Measurements from ENCODE around the gene SP110.
"Not testable (repeated sequence)": the region's sequence is repeated elsewhere in the genome, so short reads cannot be mapped to it uniquely, and the experiment has no call there.

SP110 gene

GRCh38 chr2:230225486-230225885 lies 5.7 kb upstream of the SP110 start, which contains the start of gene SP140:
Gene SP140, plus strand, starts transcription at chr2:230225736. Its CDS starts 109 bp downstream, at chr2:230225845.
- no peak within 1 kb of the TSS for H3K4me3 ChIP-seq (ENCODE audit: low read length)
- DNase-seq (ENCODE audit: low read depth) = no peak
- TF ChIP-seq, protein P1, sequence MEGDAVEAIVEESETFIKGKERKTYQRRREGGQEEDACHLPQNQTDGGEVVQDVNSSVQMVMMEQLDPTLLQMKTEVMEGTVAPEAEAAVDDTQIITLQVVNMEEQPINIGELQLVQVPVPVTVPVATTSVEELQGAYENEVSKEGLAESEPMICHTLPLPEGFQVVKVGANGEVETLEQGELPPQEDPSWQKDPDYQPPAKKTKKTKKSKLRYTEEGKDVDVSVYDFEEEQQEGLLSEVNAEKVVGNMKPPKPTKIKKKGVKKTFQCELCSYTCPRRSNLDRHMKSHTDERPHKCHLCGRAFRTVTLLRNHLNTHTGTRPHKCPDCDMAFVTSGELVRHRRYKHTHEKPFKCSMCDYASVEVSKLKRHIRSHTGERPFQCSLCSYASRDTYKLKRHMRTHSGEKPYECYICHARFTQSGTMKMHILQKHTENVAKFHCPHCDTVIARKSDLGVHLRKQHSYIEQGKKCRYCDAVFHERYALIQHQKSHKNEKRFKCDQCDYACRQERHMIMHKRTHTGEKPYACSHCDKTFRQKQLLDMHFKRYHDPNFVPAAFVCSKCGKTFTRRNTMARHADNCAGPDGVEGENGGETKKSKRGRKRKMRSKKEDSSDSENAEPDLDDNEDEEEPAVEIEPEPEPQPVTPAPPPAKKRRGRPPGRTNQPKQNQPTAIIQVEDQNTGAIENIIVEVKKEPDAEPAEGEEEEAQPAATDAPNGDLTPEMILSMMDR (IDR thresholded peaks at IDR 0.05; ENCODE audit: insufficient read depth, low read depth, low read length, missing control alignments) = no peak

- no peak overlapping the region for H3K4me3 ChIP-seq (ENCODE audit: low read length)
These were observed 4.7 kb upstream of the SP110 start for GRCh38 chr2:230224458-230224857.

GRCh38 chr2:230222829-230223228 lies 3.0 kb upstream of the SP110 start:
- H3K4me3 ChIP-seq (ENCODE audit: low read length) = not testable (repeated sequence)
- DNase-seq (ENCODE audit: low read depth) = peak; percentile 91

More at GRCh38 chr2:230224458-230224857, 4.7 kb upstream of the SP110 start:
- TF ChIP-seq, protein P1 (IDR thresholded peaks at IDR 0.05; ENCODE audit: insufficient read depth, low read depth, low read length, missing control alignments) = no peak
- no peak for DNase-seq (ENCODE audit: low read depth)

DNA sequence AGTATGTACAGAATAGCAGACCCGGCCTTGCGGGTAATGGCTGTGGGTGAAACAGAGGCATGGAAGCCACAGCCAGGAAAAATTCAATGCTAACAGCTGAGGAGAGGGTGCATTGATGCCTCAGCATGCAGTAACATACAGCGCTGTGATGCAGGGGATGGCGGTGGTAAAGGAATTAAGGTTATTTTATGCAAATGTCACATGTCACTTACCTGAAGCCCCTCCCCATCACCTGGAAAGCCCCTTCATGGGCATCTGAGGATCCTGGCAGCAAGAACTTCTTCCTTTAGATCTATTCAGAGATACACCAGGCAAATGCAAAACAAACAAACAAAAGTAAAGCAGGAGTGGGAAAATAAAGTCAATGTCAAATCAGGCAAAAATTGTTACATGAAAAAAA lies 1.7 kb upstream of the SP110 start:
- TF ChIP-seq, protein P1 (IDR thresholded peaks at IDR 0.05; ENCODE audit: insufficient read depth, low read depth, low read length, missing control alignments) = no peak
- no peak overlapping the region for H3K4me3 ChIP-seq (ENCODE audit: low read length)
- no peak for DNase-seq (ENCODE audit: low read depth)

GRCh38 chr2:230220347-230220969 lies 674 bp upstream of the SP110 start:
- peak overlapping the region; percentile 84 for H3K4me3 ChIP-seq (ENCODE audit: low read length)
- no peak for DNase-seq (ENCODE audit: low read depth)
- TF ChIP-seq, protein P1 (IDR thresholded peaks at IDR 0.05; ENCODE audit: insufficient read depth, low read depth, low read length, missing control alignments) = no peak

DNA sequence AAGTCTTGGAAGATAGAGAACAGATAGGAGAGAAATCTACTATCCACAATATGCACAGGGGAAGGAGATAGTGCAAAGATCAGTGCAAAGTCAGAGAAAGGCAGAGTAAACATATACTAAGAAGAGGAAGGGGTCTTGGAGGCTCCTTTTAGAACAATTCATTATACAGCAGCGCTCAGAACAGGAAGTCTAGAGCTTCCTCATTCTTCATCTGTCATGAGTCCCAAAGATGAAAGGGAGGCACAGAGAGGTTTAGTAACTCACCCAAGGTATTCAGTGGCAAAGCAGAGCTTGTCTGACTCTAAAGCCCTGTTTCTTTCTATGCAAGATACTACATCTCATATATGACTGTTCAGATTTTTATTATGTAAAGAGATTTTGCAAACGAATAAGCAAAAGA lies 1.4 kb downstream of the SP110 start:
- TF ChIP-seq, protein P1 (IDR thresholded peaks at IDR 0.05; ENCODE audit: insufficient read depth, low read depth, low read length, missing control alignments) = no peak
- no peak overlapping the region for H3K4me3 ChIP-seq (ENCODE audit: low read length)
- DNase-seq (ENCODE audit: low read depth) = peak; percentile 25

DNA sequence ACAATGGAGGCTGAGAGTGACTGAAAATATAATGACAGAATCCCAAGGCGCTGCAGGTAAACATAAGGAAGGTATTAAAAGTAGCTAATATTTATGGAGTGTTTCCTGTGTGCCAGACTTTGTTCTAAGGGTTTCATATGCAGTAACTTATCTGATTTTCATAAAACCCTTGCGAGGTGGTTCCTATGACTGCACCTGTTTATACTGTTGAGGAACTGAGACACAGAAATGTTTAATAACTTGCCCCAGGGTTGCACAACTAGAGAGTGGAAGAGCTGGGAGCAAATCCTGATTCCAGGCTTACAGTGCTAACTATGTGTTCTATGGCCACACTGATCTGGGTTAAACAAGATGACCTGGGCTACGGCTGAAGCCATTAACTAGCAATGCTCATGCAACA lies 2.4 kb downstream of the SP110 start:
- DNase-seq (ENCODE audit: low read depth) = no peak
- TF ChIP-seq, protein P1 (IDR thresholded peaks at IDR 0.05; ENCODE audit: insufficient read depth, low read depth, low read length, missing control alignments) = no peak
- no peak overlapping the region for H3K4me3 ChIP-seq (ENCODE audit: low read length)
